ENCODE data around the gene SCCPDH.
"Not testable (repeated sequence)": the region's sequence is repeated elsewhere in the genome, so short reads cannot be mapped to it uniquely, and the experiment has no call there.

DNA sequence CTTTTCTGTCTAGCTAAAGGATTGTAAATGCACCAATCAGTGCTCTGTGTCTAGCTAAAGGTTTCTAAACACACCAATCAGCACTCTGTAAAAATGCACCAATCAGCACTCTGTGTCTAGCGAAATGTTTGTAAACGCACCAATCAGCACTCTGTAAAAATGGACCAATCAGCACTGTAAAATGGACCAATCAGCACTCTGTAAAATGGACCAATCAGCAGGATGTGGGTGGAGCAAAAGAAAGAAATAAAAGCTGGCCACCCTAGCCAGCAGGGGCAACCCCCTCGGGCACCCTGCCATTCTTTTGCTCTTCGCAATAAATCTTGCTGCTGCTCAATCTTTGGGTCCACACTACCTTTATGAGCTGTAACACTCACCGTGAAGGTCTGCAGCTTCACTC is 11.8 kb upstream of the SCCPDH start:
- TF ChIP-seq MEIS1 (CRISPR knock-in tag; IDR thresholded peaks at IDR 0.05; ENCODE audit: borderline replicate concordance); KLF8 (tag by site-specific recombination; IDR thresholded peaks at IDR 0.05); ZNF76 (tag by site-specific recombination; IDR thresholded peaks at IDR 0.05; ENCODE audit: borderline replicate concordance, low read depth); ZFHX2 (tag by site-specific recombination; conservative IDR thresholded peaks at IDR 0.05); YY1 (tag by site-specific recombination; IDR thresholded peaks at IDR 0.05); ZNF146 (tag by site-specific recombination; IDR thresholded peaks at IDR 0.05); ZNF530 (tag by site-specific recombination; IDR thresholded peaks at IDR 0.05; ENCODE audit: low read depth); ZNF664 (tag by site-specific recombination; IDR thresholded peaks at IDR 0.05); KLF7 (tag by site-specific recombination; IDR thresholded peaks at IDR 0.05; ENCODE audit: borderline replicate concordance); ZNF768 (tag by site-specific recombination; IDR thresholded peaks at IDR 0.05); HOXA7 (CRISPR knock-in tag; IDR thresholded peaks at IDR 0.05; ENCODE audit: borderline replicate concordance): not testable (repeated sequence)
- TF ChIP-seq, protein P1, sequence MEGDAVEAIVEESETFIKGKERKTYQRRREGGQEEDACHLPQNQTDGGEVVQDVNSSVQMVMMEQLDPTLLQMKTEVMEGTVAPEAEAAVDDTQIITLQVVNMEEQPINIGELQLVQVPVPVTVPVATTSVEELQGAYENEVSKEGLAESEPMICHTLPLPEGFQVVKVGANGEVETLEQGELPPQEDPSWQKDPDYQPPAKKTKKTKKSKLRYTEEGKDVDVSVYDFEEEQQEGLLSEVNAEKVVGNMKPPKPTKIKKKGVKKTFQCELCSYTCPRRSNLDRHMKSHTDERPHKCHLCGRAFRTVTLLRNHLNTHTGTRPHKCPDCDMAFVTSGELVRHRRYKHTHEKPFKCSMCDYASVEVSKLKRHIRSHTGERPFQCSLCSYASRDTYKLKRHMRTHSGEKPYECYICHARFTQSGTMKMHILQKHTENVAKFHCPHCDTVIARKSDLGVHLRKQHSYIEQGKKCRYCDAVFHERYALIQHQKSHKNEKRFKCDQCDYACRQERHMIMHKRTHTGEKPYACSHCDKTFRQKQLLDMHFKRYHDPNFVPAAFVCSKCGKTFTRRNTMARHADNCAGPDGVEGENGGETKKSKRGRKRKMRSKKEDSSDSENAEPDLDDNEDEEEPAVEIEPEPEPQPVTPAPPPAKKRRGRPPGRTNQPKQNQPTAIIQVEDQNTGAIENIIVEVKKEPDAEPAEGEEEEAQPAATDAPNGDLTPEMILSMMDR (tag by site-specific recombination; IDR thresholded peaks at IDR 0.05), result not testable (repeated sequence)
- TF ChIP-seq, protein P2, sequence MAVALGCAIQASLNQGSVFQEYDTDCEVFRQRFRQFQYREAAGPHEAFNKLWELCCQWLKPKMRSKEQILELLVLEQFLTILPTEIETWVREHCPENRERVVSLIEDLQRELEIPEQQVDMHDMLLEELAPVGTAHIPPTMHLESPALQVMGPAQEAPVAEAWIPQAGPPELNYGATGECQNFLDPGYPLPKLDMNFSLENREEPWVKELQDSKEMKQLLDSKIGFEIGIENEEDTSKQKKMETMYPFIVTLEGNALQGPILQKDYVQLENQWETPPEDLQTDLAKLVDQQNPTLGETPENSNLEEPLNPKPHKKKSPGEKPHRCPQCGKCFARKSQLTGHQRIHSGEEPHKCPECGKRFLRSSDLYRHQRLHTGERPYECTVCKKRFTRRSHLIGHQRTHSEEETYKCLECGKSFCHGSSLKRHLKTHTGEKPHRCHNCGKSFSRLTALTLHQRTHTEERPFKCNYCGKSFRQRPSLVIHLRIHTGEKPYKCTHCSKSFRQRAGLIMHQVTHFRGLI (tag by site-specific recombination; IDR thresholded peaks at IDR 0.05), result not testable (repeated sequence)

Data from HEK293 (cell line).